Transverse colon (tissue), 4 donors: ENCODE results near the gene DUS3L. TPM values are rescaled to one million over a fixed set of nuclear protein-coding genes. Genes with fewer than 3 reads are reported as not detected.

ENCODE experiments used
- DNase-seq: peaks from one replicate; pipeline ENCODE4 v3.0.0-alpha.2; 2019
- H3K27ac ChIP-seq, 4 donors: fragments of 200-600 bp; sonication (generic); 2 replicates each; pipeline ENCODE4 v1.5.1; 2016 to 2018; ENCODE audit warnings: inconsistent platforms in 4 of 4
- H3K27me3 ChIP-seq: fragments of 200-600 bp; sonication (generic); 2 replicates; pipeline ENCODE4 v1.5.1; 2017; ENCODE audit warnings: inconsistent platforms
- H3K36me3 ChIP-seq, 4 donors: fragments of 200-600 bp; sonication (generic); 2 replicates each; pipeline ENCODE4 v1.5.1; 2017 to 2019; ENCODE audit warnings: inconsistent platforms in 4 of 4
- H3K4me1 ChIP-seq, 4 donors: fragments of 200-600 bp; sonication (generic); 2 replicates each; pipeline ENCODE4 v1.5.1; 2017 to 2020; ENCODE audit warnings: inconsistent platforms in 4 of 4
- H3K4me3 ChIP-seq, 4 donors: fragments of 200-600 bp; sonication (generic); 1 replicate in 1 of 4; 2 replicates in 3 of 4; pipeline versions ENCODE4 v1.5.1 to v1.6.1; 2017 to 2019; ENCODE audit warnings: inconsistent platforms in 4 of 4
- H3K9me3 ChIP-seq, 2 donors: fragments of 200-600 bp; sonication (generic); 2 replicates each; pipeline ENCODE4 v1.5.1; 2017 to 2019; ENCODE audit warnings: inconsistent platforms in 2 of 2
- CTCF ChIP-seq, 5 experiments: fragments of 200-600 bp in 3 of 5; fragments of 450-650 bp in 2 of 5; sonication (generic) in 3 of 5; IDR thresholded peaks; 1 replicate in 2 of 5; 2 replicates in 3 of 5; pipeline ENCODE4 v1.5.1; 2016 to 2017; ENCODE audit warnings: antibody characterized with exemption in 5 of 5, inconsistent platforms in 3 of 5, mild to moderate bottlenecking in 2 of 5, moderate library complexity in 1 of 5
- EP300 ChIP-seq: sonication (generic); formaldehyde crosslinking; IDR thresholded peaks from one replicate; pipeline ENCODE4 v1.6.1; 2017; ENCODE audit warnings: antibody characterized with exemption, low read depth
- POLR2A ChIP-seq: fragments of 450-650 bp; IDR thresholded peaks from one replicate; pipeline ENCODE4 v1.6.1; 2016; ENCODE audit warnings: antibody characterized with exemption, mild to moderate bottlenecking, moderate library complexity
- POLR2AphosphoS5 ChIP-seq, 3 donors: sonication (generic); formaldehyde crosslinking; IDR thresholded peaks; one replicate each; pipeline ENCODE4 v1.6.1; 2016; ENCODE audit warnings: antibody characterized with exemption in 3 of 3
- WGBS, 2 donors: methylation state at CpG; one replicate each; pipeline ENCODE4 v1.1.5; 2018; ENCODE audit warnings: low coverage in 1 of 2; 5-methylcytosine and 5-hydroxymethylcytosine counted together
- in situ Hi-C, 4 donors: fragments of 200-750 bp; cut with MboI; loops; one replicate each; pipeline versions ENCODE4 v1.15.0 to v1.15.1; 2017; ENCODE audit warnings: low sequenced_read_pairs in 3 of 4, low pct_ligation_motif_present in 1 of 4, low pct_unique_long_range_greater_than_20kb in 1 of 4
- intact Hi-C: fragments of 100-400 bp; cut with DNase I; formaldehyde crosslinking; loops from one replicate; pipeline ENCODE4 v1.15.1; 2023; ENCODE audit warnings: low total_unique reads
- total RNA-seq, 4 donors: library from RNA; depleted of rRNA; stranded (reverse); fragments of >200 nt; gene quantifications; one replicate each; pipeline ENCODE4 v1.1.0, GENCODE V29; 2016

Gene DUS3L
- total RNA-seq, 4 donors from 2014 or later = 28.3 to 86.6 (median 56.6) TPM

GRCh38 chr19:5811117-5811516, 20.2 kb upstream of the DUS3L start:
- DNase-seq = no peak
- intact Hi-C loops (no loop called here), in situ Hi-C loops (loop anchor here in 1 of 4 donors (10.0 kb wide), 1 partner anchor 74 kb away; no protein-coding TSS in a partner anchor)
- Histone ChIP-seq H3K4me1 (peaks cover 0 to 8% (median 1%) of the 10 kb centered on the region in 4 donors), H3K4me3 (no peak overlapping the region), H3K9me3 (no peaks in the 10 kb centered on the region), H3K27me3 (no peaks in the 10 kb centered on the region), H3K27ac (no peak overlapping the region), H3K36me3 (no peaks in the 10 kb centered on the region)
- WGBS, 2 donors = 93 to 94% methylated on average over 3 to 4 of the region's 4 CpGs
- TF ChIP-seq POLR2AphosphoS5 (IDR thresholded peaks at IDR 0.05) (no peak), CTCF (IDR thresholded peaks at IDR 0.05) (no peak), EP300 (no peak), POLR2A (no peak)

GRCh38 chr19:5809469-5809868, 18.5 kb upstream of the DUS3L start:
- Histone ChIP-seq H3K9me3 (no peaks in the 10 kb centered on the region), H3K27ac (no peak overlapping the region), H3K4me1 (peaks cover 0 to 14% (median 10%) of the 10 kb centered on the region in 4 donors), H3K4me3 (no peak overlapping the region), H3K27me3 (peaks cover 7% of the 10 kb centered on the region), H3K36me3 (no peaks in the 10 kb centered on the region)
- 58 to 72% methylated on average over 7 to 10 of the region's 10 CpGs for WGBS, 2 donors
- in situ Hi-C loops (loop anchor here in 3 of 4 donors (10.0 kb wide), 3 partner anchors 75 to 215 kb away; no protein-coding TSS in a partner anchor), intact Hi-C loops (no loop called here)
- TF ChIP-seq CTCF (IDR thresholded peaks at IDR 0.05) (no peak), POLR2AphosphoS5 (IDR thresholded peaks at IDR 0.05) (no peak), EP300 (no peak), POLR2A (no peak)
- DNase-seq = no peak

- Histone ChIP-seq H3K9me3 (no peaks in the 10 kb centered on the region), H3K27ac (no peak overlapping the region), H3K4me3 (no peak overlapping the region), H3K4me1 (peaks cover 0 to 18% (median 13%) of the 10 kb centered on the region in 4 donors), H3K27me3 (peaks cover 10% of the 10 kb centered on the region), H3K36me3 (no peaks in the 10 kb centered on the region)
- TF ChIP-seq EP300 (no peak), POLR2AphosphoS5 (IDR thresholded peaks at IDR 0.05) (no peak)
- intact Hi-C loops = no loop called here
- 82 to 88% methylated on average over 7 to 9 of the region's 9 CpGs for WGBS, 2 donors
- in situ Hi-C loops = loop anchor here in 3 of 4 donors (10.0 kb wide), 3 partner anchors 76 to 216 kb away; no protein-coding TSS in a partner anchor
- DNase-seq = no peak
Observed at GRCh38 chr19:5809053-5809452, 18.1 kb upstream of the DUS3L start.

GRCh38 chr19:5808120-5808816, 17.3 kb upstream of the DUS3L start:
- DNase-seq = no peak
- 83 to 89% methylated on average over 6 to 21 of the region's 21 CpGs for WGBS, 2 donors
- peaks cover 16% of the 10 kb centered on the region for H3K27me3 ChIP-seq
- H3K27ac ChIP-seq = no peak overlapping the region
- intact Hi-C loops (no loop called here), in situ Hi-C loops (loop anchor here in 3 of 4 donors (10.0 kb wide), 3 partner anchors 77 to 217 kb away; no protein-coding TSS in a partner anchor)
- peaks cover 4 to 25% (median 20%) of the 10 kb centered on the region in 4 donors for H3K4me1 ChIP-seq
- no peaks in the 10 kb centered on the region for H3K36me3 ChIP-seq
- TF ChIP-seq POLR2AphosphoS5 (IDR thresholded peaks at IDR 0.05) (no peak), CTCF (IDR thresholded peaks at IDR 0.05) (no peak), EP300 (no peak), POLR2A (no peak)
- no peak overlapping the region for H3K4me3 ChIP-seq
- no peaks in the 10 kb centered on the region for H3K9me3 ChIP-seq
